ENCODE results near the gene TMEM235. TPM values are rescaled to one million over a fixed set of nuclear protein-coding genes. Genes with fewer than 3 reads are reported as not detected.

TMEM235 gene
- total RNA-seq, 1 experiment from 2014 or later = not detected

DNA sequence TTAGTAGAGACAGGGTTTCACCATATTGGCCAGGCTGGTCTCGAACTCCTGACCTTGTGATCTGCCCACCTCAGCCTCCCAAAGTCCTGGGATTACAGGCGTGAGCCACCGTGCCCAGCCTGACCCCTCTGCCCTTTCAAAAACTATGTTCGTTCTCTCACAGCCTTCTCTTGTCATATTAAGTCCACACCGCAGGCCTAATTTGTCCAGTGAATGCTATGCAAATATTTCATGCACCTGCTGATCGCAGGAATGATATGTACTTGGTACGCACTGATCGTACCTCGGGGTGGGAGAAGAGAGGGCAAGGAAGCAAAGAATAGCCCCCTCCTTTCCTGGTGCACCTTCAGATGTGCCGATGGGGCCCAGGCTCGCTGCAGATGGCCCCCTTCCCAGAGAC is 20.4 kb upstream of the TMEM235 start:
- no peak for DNase-seq (ENCODE audit: unreplicated experiment)
- no peak overlapping the region for H3K27ac Mint-ChIP-seq (ENCODE audit: low read depth, unreplicated experiment)
- BruUV-seq (replicated peaks) = no TSS peak
- H3K36me3 Mint-ChIP-seq (ENCODE audit: insufficient read depth, unreplicated experiment) = peaks cover 5% of the 10 kb centered on the region
- TF ChIP-seq, protein P1, sequence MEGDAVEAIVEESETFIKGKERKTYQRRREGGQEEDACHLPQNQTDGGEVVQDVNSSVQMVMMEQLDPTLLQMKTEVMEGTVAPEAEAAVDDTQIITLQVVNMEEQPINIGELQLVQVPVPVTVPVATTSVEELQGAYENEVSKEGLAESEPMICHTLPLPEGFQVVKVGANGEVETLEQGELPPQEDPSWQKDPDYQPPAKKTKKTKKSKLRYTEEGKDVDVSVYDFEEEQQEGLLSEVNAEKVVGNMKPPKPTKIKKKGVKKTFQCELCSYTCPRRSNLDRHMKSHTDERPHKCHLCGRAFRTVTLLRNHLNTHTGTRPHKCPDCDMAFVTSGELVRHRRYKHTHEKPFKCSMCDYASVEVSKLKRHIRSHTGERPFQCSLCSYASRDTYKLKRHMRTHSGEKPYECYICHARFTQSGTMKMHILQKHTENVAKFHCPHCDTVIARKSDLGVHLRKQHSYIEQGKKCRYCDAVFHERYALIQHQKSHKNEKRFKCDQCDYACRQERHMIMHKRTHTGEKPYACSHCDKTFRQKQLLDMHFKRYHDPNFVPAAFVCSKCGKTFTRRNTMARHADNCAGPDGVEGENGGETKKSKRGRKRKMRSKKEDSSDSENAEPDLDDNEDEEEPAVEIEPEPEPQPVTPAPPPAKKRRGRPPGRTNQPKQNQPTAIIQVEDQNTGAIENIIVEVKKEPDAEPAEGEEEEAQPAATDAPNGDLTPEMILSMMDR (IDR thresholded peaks at IDR 0.05; ENCODE audit: unreplicated experiment) = no peak
- CTCF ChIA-PET = no interaction called here
- intact Hi-C loops (cut with micrococcal nuclease) = no loop called here
- no peaks in the 10 kb centered on the region for H3K27me3 Mint-ChIP-seq (ENCODE audit: insufficient read depth, unreplicated experiment)
- no peak overlapping the region for H3K4me3 Mint-ChIP-seq (ENCODE audit: unreplicated experiment)
- POLR2A ChIA-PET = no interaction called here
- no peaks in the 10 kb centered on the region for H3K9me3 Mint-ChIP-seq (ENCODE audit: unreplicated experiment)
- H3K4me1 Mint-ChIP-seq (ENCODE audit: insufficient read depth, unreplicated experiment) = no peaks in the 10 kb centered on the region

GRCh38 chr17:78214016-78214705 is 17.3 kb upstream of the TMEM235 start, which contains the start of gene BIRC5:
Gene BIRC5 (plus strand): TSS chr17:78214253. CDS start chr17:78214317, 64 bp downstream.
- peak within 1 kb of the TSS; percentile 76 for H3K4me3 Mint-ChIP-seq (ENCODE audit: unreplicated experiment)
- H3K27me3 Mint-ChIP-seq (ENCODE audit: insufficient read depth, unreplicated experiment) = no peaks in the 10 kb centered on the region
- no peaks in the 10 kb centered on the region for H3K4me1 Mint-ChIP-seq (ENCODE audit: insufficient read depth, unreplicated experiment)
- no peak within 1 kb of the TSS for H3K27ac Mint-ChIP-seq (ENCODE audit: low read depth, unreplicated experiment)
- no peaks in the 10 kb centered on the region for H3K9me3 Mint-ChIP-seq (ENCODE audit: unreplicated experiment)
- DNase-seq (ENCODE audit: unreplicated experiment) = peak; percentile 91
- POLR2A ChIA-PET = interaction anchor here (1.3 kb wide), 1 partner anchor 45 kb away, joined by 4 read pairs; no protein-coding TSS in a partner anchor
- TF ChIP-seq, protein P1 (IDR thresholded peaks at IDR 0.05; ENCODE audit: unreplicated experiment) = no peak
- CTCF ChIA-PET = interaction anchor here (0.6 to 1.0 kb wide), 3 partner anchors 24 to 195 kb away, joined by 3 to 4 read pairs (median 4); no protein-coding TSS in a partner anchor
- TSS peak; percentile 68 for BruUV-seq (replicated peaks)
- intact Hi-C loops (cut with micrococcal nuclease) = loop anchor here (1.0 kb wide), 1 partner anchor 27 kb away; the partner anchor contains the start of genes AFMID and TK1
- H3K36me3 Mint-ChIP-seq (ENCODE audit: insufficient read depth, unreplicated experiment) = peaks cover 8% of the 10 kb centered on the region

GRCh38 chr17:78214706-78215061 is 16.7 kb upstream of the TMEM235 start:
- no TSS peak for BruUV-seq (replicated peaks)
- ChIA-PET POLR2A (no interaction called here), CTCF (interaction anchor here (0.6 kb wide), 1 partner anchor 23 kb away, joined by 3 read pairs; no protein-coding TSS in a partner anchor)
- no peaks in the 10 kb centered on the region for H3K27me3 Mint-ChIP-seq (ENCODE audit: insufficient read depth, unreplicated experiment)
- TF ChIP-seq, protein P1 (IDR thresholded peaks at IDR 0.05; ENCODE audit: unreplicated experiment) = no peak
- H3K27ac Mint-ChIP-seq (ENCODE audit: low read depth, unreplicated experiment) = no peak overlapping the region
- H3K4me3 Mint-ChIP-seq (ENCODE audit: unreplicated experiment) = peak overlapping the region; percentile 76
- intact Hi-C loops (cut with micrococcal nuclease) = loop anchor here (1.0 kb wide), 1 partner anchor 27 kb away; the partner anchor contains the start of genes AFMID and TK1
- H3K9me3 Mint-ChIP-seq (ENCODE audit: unreplicated experiment) = no peaks in the 10 kb centered on the region
- peaks cover 14% of the 10 kb centered on the region for H3K36me3 Mint-ChIP-seq (ENCODE audit: insufficient read depth, unreplicated experiment)
- H3K4me1 Mint-ChIP-seq (ENCODE audit: insufficient read depth, unreplicated experiment) = no peaks in the 10 kb centered on the region
- DNase-seq (ENCODE audit: unreplicated experiment) = no peak

DNA sequence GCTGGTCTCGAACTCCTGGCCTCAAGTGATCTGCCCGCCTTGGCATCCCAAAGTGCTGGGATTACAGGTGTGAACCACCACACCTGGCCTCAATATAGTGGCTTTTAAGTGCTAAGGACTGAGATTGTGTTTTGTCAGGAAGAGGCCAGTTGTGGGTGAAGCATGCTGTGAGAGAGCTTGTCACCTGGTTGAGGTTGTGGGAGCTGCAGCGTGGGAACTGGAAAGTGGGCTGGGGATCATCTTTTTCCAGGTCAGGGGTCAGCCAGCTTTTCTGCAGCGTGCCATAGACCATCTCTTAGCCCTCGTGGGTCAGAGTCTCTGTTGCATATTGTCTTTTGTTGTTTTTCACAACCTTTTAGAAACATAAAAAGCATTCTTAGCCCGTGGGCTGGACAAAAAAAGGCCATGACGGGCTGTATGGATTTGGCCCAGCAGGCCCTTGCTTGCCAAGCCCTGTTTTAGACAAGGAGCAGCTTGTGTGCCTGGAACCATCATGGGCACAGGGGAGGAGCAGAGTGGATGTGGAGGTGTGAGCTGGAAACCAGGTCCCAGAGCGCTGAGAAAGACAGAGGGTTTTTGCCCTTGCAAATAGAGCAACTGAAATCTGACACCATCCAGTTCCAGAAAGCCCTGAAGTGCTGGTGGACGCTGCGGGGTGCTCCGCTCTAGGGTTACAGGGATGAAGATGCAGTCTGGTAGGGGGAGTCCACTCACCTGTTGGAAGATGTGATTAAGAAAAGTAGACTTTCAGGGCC is 11.9 kb upstream of the TMEM235 start:
- Mint-ChIP-seq H3K9me3 (ENCODE audit: unreplicated experiment) (no peaks in the 10 kb centered on the region), H3K27ac (ENCODE audit: low read depth, unreplicated experiment) (peak overlapping the region; percentile 74), H3K27me3 (ENCODE audit: insufficient read depth, unreplicated experiment) (no peaks in the 10 kb centered on the region), H3K36me3 (ENCODE audit: insufficient read depth, unreplicated experiment) (peaks cover 48% of the 10 kb centered on the region), H3K4me3 (ENCODE audit: unreplicated experiment) (no peak overlapping the region), H3K4me1 (ENCODE audit: insufficient read depth, unreplicated experiment) (no peaks in the 10 kb centered on the region)
- TF ChIP-seq, protein P1 (IDR thresholded peaks at IDR 0.05; ENCODE audit: unreplicated experiment) = no peak
- CTCF ChIA-PET = interaction anchor here (0.6 kb wide), 1 partner anchor 1924 kb away, joined by 3 read pairs; no protein-coding TSS in a partner anchor
- POLR2A ChIA-PET = no interaction called here
- intact Hi-C loops (cut with micrococcal nuclease) = no loop called here
- no TSS peak for BruUV-seq (replicated peaks)
- DNase-seq (ENCODE audit: unreplicated experiment) = no peak
